ENCODE results near the gene ACTR5. TPM values are rescaled to one million over a fixed set of nuclear protein-coding genes. Genes with fewer than 3 reads are reported as not detected.

The ACTR5 gene
- total RNA-seq (2022; extraction: Qiagen RNA extraction), result 8.8 to 11.0 TPM (median 10.3 TPM) in 5 replicates

DNA sequence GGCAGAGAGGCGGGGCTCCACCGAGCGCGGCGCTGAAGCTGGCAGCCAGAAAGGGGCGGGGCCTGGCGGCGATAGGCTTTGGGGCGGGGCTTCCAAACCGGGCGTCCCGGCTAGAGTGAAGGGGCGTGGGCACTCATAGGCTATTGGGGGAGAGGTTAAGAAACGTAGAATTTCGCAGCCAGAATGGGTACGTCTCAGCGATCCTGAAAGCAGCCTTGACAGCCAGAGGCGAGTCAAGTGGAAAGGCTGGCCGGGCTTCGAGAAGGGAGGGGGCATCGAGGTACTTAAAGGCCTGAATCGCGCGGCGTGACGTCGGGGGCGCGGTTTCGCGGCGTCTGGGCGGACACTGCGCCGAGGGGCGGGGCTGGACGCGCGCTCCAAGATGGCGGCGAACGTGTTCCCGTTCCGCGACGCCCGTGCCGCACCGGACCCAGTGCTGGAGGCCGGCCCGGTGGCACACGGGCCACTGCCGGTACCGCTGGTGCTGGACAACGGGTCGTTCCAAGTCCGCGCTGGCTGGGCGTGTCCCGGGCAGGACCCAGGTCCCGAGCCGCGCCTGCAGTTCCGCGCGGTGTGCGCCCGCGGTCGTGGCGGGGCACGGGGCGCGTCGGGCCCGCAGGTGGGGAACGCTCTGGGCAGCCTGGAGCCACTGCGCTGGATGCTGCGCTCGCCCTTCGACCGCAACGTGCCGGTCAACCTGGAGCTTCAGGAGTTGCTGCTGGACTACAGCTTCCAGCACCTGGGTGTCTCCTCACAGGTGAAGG lies at the start of gene ACTR5:
Gene ACTR5 (plus strand): TSS at position 364 of the 764 bp plus-strand sequence. CDS start 19 bp downstream, at position 383.

GRCh38 chr20:38723848-38724625 lies 24.2 kb upstream of the ACTR5 start, which contains the start of gene SLC32A1:
SLC32A1 (plus strand) TSS chr20:38724486; CDS start chr20:38724725, 239 bp downstream.

GRCh38 chr20:38805502-38805957 lies 57.3 kb downstream of the ACTR5 start, which contains the start of gene PPP1R16B:
PPP1R16B (plus strand) TSS chr20:38805697; CDS start chr20:38835926, 30,229 bp downstream.

Other genes with a start within 250 kb of the ACTR5 start
- gene ADIG, start 167.3 kb upstream of the ACTR5 start, total RNA-seq (2022; extraction: Qiagen RNA extraction), result not detected in 5 replicates
- 0.02 TPM in 1 of 5 replicates, not detected in the others for gene ARHGAP40, start 146.7 kb upstream of the ACTR5 start, total RNA-seq (2022; extraction: Qiagen RNA extraction)
- gene SLC32A1, start 24.0 kb upstream of the ACTR5 start, total RNA-seq (2022; extraction: Qiagen RNA extraction), result not detected in 5 replicates
- gene PPP1R16B, start 57.2 kb downstream of the ACTR5 start, total RNA-seq (2022; extraction: Qiagen RNA extraction), result 0.12 to 0.22 TPM (median 0.14 TPM) in 5 replicates
- gene FAM83D, start 178.0 kb downstream of the ACTR5 start, total RNA-seq (2022; extraction: Qiagen RNA extraction), result 61.3 to 74.4 TPM (median 69.6 TPM) in 5 replicates
- gene DHX35, start 213.9 kb downstream of the ACTR5 start, total RNA-seq (2022; extraction: Qiagen RNA extraction), result 7.7 to 8.1 TPM (median 7.8 TPM) in 5 replicates

Data from A549 treated with CORT108297 at 1 μM for 4 hours (cell line).